ENCODE data around the gene KCTD6. TPM values are rescaled to one million over a fixed set of nuclear protein-coding genes. Genes with fewer than 3 reads are reported as not detected.

KCTD6 gene
- total RNA-seq, 1 experiment from 2014 or later, result 15.5 TPM

- Mint-ChIP-seq H3K36me3 (peaks cover 4% of the 10 kb centered on the region), H3K9me3 (peaks cover 31% of the 10 kb centered on the region), H3K27me3 (ENCODE audit: low read depth) (peaks cover 3% of the 10 kb centered on the region), H3K27ac (no peak overlapping the region), H3K4me1 (peaks cover 3% of the 10 kb centered on the region), H3K4me3 (no peak overlapping the region)
- POLR2A ChIA-PET, result no interaction called here
- DNase-seq (ENCODE audit: low spot score) (no peak), ATAC-seq (no peak)
- CTCF ChIA-PET, result no interaction called here
- no peak for TF ChIP-seq ZNF425 (CRISPR knock-in tag; conservative IDR thresholded peaks at IDR 0.05)
- TF ChIP-seq ZNF512 (CRISPR knock-in tag; IDR thresholded peaks at IDR 0.05; ENCODE audit: borderline replicate concordance), result no peak
- TF ChIP-seq CREM (CRISPR knock-in tag; IDR thresholded peaks at IDR 0.05), result no peak
- TF ChIP-seq ZNF263 (CRISPR knock-in tag; IDR thresholded peaks at IDR 0.05; ENCODE audit: low read depth), result no peak
- no peak for TF ChIP-seq GRHL2 (CRISPR knock-in tag; IDR thresholded peaks at IDR 0.05; ENCODE audit: insufficient replicate concordance, severe bottlenecking)
- TF ChIP-seq IRF1 (CRISPR knock-in tag; IDR thresholded peaks at IDR 0.05), result no peak
- TF ChIP-seq ZNF219 (CRISPR knock-in tag; IDR thresholded peaks at IDR 0.05; ENCODE audit: borderline replicate concordance), result no peak
- TF ChIP-seq AFF4 (CRISPR knock-in tag; IDR thresholded peaks at IDR 0.05; ENCODE audit: borderline replicate concordance), result no peak
Measured at GRCh38 chr3:58551636-58552180, 59.8 kb downstream of the KCTD6 start.

Other genes with a start within 250 kb of the KCTD6 start
- gene RPP14, start 185.9 kb upstream of the KCTD6 start, total RNA-seq (2021), result 16.7 to 17.9 TPM (median 17.0 TPM) in 3 replicates
- gene HTD2, start 185.6 kb upstream of the KCTD6 start, total RNA-seq (2021), result 9.9 to 14.5 TPM (median 11.4 TPM) in 3 replicates
- 6.6 to 9.4 TPM (median 6.9 TPM) in 3 replicates for gene PXK, start 159.2 kb upstream of the KCTD6 start, total RNA-seq (2021)
- gene PDHB, start 58.3 kb upstream of the KCTD6 start, total RNA-seq (2021), result 121 to 131 TPM (median 123 TPM) in 3 replicates
- gene ACOX2, start 45.1 kb downstream of the KCTD6 start, total RNA-seq (2021), result 1.1 to 1.8 TPM (median 1.1 TPM) in 3 replicates
- gene FAM107A, start 85.3 kb downstream of the KCTD6 start, total RNA-seq (2021), result 0.31 to 0.76 TPM (median 0.55 TPM) in 3 replicates
- 0.53 to 0.66 TPM (median 0.66 TPM) in 3 replicates for gene FAM3D, start 174.7 kb downstream of the KCTD6 start, total RNA-seq (2021)